ENCODE measurements around the gene KIF26B. TPM values are rescaled to one million over a fixed set of nuclear protein-coding genes. Genes with fewer than 3 reads are reported as not detected.

The KIF26B gene
- total RNA-seq, 1 experiment from 2014 or later, result 1.2 TPM

DNA sequence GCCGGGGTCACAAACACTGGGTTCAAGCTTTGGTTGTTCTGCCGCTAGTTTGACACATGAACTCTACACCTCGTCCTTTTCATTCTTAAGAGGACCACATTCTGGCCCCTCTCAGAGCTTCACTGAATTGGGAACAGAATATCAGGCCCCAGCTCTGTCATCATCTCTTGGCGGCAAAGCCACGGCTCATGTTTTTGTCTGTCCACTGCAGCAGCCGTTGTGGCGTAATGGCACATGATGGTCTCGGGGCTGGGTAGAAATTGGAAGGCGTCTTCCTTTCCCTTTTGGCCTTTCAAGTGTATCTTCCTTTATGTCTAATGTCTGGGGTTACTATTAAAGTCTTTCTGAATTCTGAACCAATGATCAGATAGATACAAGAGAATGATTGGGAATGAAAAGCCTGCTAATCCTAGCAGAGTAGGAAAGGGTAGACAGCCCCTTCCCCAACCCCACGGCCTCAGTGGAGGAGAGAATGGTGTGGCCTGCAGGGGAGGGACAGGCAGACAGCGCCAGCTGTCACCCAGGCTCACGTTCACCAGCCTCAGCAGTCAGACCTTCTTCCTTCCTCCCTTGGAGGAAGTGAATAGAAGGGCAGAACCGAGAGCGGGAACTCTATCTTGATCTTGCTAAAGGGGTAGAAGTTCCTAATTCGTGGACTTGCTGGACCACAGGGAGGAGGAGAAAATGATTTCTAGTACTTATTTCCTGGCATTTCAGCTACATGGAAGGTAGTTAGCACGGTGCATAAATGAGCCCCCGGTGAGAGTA, 498.1 kb downstream of the KIF26B start:
- ATAC-seq, result no peak
- TF ChIP-seq NFATC4 (CRISPR knock-in tag; IDR thresholded peaks at IDR 0.05) (no peak), OVOL2 (CRISPR knock-in tag; IDR thresholded peaks at IDR 0.05; ENCODE audit: borderline replicate concordance) (no peak), TEAD4 (CRISPR knock-in tag; IDR thresholded peaks at IDR 0.05) (no peak), NR3C1 (CRISPR knock-in tag; conservative IDR thresholded peaks at IDR 0.05; ENCODE audit: low read depth) (no peak)
- TF ChIP-seq, protein P1, sequence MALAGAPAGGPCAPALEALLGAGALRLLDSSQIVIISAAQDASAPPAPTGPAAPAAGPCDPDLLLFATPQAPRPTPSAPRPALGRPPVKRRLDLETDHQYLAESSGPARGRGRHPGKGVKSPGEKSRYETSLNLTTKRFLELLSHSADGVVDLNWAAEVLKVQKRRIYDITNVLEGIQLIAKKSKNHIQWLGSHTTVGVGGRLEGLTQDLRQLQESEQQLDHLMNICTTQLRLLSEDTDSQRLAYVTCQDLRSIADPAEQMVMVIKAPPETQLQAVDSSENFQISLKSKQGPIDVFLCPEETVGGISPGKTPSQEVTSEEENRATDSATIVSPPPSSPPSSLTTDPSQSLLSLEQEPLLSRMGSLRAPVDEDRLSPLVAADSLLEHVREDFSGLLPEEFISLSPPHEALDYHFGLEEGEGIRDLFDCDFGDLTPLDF (CRISPR knock-in tag; IDR thresholded peaks at IDR 0.05), result no peak
- TF ChIP-seq, protein P2, sequence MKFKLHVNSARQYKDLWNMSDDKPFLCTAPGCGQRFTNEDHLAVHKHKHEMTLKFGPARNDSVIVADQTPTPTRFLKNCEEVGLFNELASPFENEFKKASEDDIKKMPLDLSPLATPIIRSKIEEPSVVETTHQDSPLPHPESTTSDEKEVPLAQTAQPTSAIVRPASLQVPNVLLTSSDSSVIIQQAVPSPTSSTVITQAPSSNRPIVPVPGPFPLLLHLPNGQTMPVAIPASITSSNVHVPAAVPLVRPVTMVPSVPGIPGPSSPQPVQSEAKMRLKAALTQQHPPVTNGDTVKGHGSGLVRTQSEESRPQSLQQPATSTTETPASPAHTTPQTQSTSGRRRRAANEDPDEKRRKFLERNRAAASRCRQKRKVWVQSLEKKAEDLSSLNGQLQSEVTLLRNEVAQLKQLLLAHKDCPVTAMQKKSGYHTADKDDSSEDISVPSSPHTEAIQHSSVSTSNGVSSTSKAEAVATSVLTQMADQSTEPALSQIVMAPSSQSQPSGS (CRISPR knock-in tag; IDR thresholded peaks at IDR 0.05; ENCODE audit: borderline replicate concordance, low read depth), result no peak
- TF ChIP-seq, protein P3, sequence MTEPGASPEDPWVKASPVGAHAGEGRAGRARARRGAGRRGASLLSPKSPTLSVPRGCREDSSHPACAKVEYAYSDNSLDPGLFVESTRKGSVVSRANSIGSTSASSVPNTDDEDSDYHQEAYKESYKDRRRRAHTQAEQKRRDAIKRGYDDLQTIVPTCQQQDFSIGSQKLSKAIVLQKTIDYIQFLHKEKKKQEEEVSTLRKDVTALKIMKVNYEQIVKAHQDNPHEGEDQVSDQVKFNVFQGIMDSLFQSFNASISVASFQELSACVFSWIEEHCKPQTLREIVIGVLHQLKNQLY (CRISPR knock-in tag; IDR thresholded peaks at IDR 0.05), result no peak
- TF ChIP-seq, protein P4, sequence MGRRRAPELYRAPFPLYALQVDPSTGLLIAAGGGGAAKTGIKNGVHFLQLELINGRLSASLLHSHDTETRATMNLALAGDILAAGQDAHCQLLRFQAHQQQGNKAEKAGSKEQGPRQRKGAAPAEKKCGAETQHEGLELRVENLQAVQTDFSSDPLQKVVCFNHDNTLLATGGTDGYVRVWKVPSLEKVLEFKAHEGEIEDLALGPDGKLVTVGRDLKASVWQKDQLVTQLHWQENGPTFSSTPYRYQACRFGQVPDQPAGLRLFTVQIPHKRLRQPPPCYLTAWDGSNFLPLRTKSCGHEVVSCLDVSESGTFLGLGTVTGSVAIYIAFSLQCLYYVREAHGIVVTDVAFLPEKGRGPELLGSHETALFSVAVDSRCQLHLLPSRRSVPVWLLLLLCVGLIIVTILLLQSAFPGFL (CRISPR knock-in tag; IDR thresholded peaks at IDR 0.05; ENCODE audit: borderline replicate concordance), result no peak
- TF ChIP-seq, protein P5, sequence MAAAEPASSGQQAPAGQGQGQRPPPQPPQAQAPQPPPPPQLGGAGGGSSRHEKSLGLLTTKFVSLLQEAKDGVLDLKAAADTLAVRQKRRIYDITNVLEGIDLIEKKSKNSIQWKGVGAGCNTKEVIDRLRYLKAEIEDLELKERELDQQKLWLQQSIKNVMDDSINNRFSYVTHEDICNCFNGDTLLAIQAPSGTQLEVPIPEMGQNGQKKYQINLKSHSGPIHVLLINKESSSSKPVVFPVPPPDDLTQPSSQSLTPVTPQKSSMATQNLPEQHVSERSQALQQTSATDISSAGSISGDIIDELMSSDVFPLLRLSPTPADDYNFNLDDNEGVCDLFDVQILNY (CRISPR knock-in tag; IDR thresholded peaks at IDR 0.05), result no peak
- TF ChIP-seq, protein P6, sequence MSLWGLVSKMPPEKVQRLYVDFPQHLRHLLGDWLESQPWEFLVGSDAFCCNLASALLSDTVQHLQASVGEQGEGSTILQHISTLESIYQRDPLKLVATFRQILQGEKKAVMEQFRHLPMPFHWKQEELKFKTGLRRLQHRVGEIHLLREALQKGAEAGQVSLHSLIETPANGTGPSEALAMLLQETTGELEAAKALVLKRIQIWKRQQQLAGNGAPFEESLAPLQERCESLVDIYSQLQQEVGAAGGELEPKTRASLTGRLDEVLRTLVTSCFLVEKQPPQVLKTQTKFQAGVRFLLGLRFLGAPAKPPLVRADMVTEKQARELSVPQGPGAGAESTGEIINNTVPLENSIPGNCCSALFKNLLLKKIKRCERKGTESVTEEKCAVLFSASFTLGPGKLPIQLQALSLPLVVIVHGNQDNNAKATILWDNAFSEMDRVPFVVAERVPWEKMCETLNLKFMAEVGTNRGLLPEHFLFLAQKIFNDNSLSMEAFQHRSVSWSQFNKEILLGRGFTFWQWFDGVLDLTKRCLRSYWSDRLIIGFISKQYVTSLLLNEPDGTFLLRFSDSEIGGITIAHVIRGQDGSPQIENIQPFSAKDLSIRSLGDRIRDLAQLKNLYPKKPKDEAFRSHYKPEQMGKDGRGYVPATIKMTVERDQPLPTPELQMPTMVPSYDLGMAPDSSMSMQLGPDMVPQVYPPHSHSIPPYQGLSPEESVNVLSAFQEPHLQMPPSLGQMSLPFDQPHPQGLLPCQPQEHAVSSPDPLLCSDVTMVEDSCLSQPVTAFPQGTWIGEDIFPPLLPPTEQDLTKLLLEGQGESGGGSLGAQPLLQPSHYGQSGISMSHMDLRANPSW (CRISPR knock-in tag; conservative IDR thresholded peaks at IDR 0.05; ENCODE audit: low read depth), result no peak
- TF ChIP-seq, protein P7, sequence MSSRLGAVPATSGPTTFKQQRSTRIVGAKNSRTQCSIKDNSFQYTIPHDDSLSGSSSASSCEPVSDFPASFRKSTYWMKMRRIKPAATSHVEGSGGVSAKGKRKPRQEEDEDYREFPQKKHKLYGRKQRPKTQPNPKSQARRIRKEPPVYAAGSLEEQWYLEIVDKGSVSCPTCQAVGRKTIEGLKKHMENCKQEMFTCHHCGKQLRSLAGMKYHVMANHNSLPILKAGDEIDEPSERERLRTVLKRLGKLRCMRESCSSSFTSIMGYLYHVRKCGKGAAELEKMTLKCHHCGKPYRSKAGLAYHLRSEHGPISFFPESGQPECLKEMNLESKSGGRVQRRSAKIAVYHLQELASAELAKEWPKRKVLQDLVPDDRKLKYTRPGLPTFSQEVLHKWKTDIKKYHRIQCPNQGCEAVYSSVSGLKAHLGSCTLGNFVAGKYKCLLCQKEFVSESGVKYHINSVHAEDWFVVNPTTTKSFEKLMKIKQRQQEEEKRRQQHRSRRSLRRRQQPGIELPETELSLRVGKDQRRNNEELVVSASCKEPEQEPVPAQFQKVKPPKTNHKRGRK (CRISPR knock-in tag; IDR thresholded peaks at IDR 0.05; ENCODE audit: borderline replicate concordance), result no peak
- TF ChIP-seq, protein P8, sequence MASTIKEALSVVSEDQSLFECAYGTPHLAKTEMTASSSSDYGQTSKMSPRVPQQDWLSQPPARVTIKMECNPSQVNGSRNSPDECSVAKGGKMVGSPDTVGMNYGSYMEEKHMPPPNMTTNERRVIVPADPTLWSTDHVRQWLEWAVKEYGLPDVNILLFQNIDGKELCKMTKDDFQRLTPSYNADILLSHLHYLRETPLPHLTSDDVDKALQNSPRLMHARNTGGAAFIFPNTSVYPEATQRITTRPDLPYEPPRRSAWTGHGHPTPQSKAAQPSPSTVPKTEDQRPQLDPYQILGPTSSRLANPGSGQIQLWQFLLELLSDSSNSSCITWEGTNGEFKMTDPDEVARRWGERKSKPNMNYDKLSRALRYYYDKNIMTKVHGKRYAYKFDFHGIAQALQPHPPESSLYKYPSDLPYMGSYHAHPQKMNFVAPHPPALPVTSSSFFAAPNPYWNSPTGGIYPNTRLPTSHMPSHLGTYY (CRISPR knock-in tag; IDR thresholded peaks at IDR 0.05), result no peak
- no peak for DNase-seq (ENCODE audit: low spot score)

More for the DNA sequence above, 498.1 kb downstream of the KIF26B start:
- ChIA-PET CTCF (no interaction called here), POLR2A (no interaction called here)
- H3K4me1 Mint-ChIP-seq, result peaks cover 46% of the 10 kb centered on the region
- no peak overlapping the region for H3K4me3 Mint-ChIP-seq
- H3K9me3 Mint-ChIP-seq, result peaks cover 23% of the 10 kb centered on the region
- H3K36me3 Mint-ChIP-seq, result peaks cover 5% of the 10 kb centered on the region
- no peak overlapping the region for H3K27ac Mint-ChIP-seq
- no peaks in the 10 kb centered on the region; the same call in 1 of the 2 replicates for H3K27me3 Mint-ChIP-seq (ENCODE audit: low read depth)
